NCI-H774 (cell line): ENCODE measurements around the gene ADAM33.

Experiments used
- DNase-seq: peaks from one replicate; lab custom pipeline; 2025; lab: John Stamatoyannopoulos, UW

Gene ADAM33

DNA sequence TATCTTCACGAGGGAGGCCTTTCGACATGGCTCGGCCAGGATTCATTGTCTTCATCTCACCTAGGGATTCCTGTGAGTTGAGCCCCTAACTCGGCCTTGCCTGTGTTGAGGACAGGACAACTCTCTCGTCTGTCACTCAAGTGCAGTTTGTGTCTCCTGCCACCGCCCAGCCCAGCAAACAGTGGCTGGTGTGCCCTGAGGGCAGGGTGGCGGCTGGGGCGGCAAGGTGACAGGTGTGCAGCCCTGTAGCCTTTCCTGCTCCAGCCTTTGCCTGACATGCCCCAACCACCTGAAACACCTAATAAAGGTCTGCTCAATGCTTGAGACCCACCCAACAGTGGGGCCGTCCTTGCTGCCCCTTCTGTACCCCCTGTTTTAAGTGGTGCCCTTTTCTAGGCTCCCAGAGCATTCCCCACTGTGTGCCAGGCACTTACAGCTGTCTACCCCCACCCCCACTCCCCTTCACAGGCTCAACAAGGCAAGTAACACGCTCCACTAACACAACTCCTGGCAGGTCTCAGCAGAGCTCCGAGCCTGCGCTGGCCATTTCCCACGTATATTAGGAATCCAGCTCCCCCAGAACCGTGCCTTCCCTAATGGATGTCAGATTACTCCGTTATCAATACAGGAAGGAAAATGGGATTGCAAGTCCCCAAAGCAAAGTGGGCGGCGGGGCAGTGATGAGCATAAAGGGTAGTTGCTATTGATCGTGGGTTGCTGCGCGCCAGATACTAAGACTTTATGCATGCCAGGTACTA, 36.3 kb downstream of the ADAM33 start:
- no peak for DNase-seq

DNA sequence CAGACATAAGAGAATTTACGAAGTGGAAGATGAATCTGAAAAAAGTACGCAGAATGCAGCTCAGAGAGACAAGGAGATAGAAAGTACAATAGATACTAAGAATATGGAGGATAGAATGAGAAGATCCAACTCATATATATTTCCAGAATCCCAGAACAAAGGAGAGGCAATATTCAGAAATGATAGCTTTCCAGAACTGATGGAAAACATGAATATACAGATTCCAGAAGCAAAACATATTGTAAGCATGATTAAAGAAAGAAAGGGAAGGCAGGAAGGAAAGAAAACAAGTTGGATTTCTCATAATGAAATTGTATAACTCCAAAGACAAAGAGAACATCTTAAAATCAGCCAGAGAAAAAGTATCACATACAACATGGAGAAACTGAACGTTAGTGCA, 41.6 kb downstream of the ADAM33 start:
- no peak for DNase-seq

DNA sequence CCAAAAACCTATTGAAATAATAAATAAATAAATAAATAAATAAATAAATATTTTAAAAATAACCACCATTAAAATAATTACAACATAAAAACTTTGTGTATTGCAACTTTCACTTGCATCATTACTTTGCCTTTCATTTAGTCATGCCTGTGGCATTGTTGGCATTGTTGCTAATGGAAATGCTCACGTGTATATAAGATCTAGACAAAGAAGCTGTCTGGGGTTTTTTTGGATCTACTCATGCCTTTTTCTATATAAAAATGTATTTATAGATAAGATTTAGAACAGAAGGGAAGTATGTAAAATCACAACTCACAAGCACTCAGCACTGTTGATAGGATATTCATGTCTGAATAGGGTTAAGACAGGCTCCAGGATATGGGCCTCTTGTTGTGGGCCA, 46.5 kb downstream of the ADAM33 start:
- DNase-seq, result no peak

DNA sequence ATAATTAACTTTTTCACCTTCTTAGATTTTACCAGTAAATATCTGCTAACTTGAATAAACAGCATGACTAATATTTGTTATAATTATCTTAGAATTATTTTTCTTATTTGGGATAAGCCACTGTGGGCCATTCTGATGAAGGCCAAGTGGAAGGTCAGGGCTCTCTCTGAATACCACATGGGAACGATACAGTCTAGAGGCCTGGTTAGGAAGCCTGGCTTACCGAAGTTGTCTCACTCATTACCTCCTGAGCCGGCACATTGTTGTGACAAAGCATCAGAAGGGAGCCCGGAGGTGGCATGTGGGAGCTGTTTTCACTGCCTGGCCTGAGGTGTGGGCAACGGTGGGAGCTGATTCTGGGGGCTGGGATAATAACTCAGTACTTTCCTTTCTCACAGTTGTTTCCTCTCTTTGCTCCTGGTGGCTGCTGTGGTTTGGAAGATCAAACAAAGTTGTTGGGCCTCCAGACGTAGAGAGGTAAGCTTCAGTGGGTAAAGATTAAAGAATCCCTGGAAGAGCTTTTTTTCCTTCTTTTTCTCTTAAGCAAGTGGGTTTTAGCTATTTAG, 47.8 kb downstream of the ADAM33 start:
- DNase-seq, result no peak

DNA sequence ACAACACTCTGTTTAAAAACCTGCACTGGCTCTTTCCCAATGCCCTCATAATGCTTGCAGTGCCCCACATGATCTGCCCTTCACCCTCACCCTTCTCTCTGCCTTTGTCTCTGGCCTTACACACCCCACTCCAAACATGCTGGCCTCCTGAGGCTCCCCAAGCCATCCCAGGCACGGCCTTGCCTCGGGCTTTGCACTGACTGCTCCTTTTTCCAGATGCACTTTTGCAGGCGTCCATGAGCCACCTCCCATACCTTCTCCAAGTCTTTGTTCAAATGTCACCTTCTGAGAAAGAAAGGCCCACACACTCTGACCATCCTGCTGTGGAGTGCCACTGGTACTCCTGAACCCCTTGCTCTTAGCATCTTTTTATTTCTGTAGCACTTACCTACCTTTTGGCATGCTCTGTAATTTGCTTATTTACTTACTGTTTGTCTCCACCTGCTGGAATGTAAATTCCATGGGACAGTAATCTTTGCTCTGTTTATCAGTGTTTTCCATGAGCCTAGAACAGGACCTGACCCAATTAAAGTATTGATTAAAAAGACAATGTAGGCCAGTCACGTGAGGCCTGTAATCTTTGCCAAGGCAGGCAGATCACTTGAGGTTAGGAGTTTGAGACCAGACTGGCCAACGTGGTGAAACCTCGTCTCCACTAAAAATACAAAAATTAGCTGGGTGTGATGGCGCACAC, 49.4 kb downstream of the ADAM33 start:
- no peak for DNase-seq

DNA sequence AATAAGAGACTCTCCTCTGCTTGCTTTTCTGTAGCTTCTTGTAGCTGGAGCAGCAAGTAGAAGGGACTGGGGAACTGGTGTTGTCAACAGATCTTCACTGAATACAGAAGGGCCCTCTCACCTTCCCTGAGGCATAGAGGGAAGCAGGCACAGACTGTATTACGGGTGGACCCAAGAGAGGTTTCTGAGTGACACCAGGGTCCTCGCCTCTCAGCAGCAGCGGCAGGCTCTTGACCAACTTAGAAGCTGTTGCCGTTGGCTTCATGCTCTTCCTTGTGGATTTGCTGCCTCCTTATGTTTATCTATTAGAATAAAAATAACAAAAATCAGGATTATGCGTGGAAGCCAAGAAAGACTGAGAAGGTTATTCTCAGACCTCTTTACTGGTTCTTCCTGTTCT, 50.3 kb downstream of the ADAM33 start:
- no peak for DNase-seq

DNA sequence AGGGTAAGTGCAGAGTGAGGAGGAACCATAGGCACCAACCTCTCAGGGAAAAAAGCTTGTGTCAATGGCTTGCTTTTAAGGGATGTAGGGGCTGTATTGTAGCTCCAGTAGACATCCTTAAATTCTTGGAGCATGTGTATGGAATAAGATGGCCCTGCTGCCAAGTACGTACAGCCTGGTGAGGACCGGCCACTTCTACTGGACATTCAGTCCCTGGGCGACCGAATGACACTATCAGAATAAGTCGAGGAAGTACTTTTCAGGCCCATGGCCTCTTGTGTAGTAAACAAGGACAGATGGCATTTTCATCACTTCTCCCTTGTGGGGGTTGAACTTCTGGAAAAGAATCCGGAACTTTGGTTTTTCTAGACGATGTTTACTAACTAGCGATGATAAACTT, 51.4 kb downstream of the ADAM33 start:
- no peak for DNase-seq

DNA sequence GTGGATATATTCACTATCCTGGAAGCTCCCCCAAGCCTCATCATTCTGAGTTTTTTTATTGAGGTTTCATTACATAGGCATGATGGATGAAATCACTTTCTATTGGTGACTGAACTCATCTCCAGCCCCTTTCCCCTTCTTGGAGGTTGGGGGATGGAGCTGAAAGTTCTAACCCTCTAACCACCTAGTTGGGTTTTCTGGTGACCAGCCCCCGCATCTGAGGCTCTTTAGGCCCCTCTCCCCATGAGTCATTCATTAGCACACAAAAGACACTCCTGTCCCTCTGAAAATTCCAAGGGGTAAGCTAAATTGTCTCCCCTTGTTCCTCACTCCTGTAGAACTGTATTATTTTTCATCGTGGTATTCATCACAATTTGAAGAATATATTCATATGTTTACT, 51.9 kb downstream of the ADAM33 start:
- no peak for DNase-seq

DNA sequence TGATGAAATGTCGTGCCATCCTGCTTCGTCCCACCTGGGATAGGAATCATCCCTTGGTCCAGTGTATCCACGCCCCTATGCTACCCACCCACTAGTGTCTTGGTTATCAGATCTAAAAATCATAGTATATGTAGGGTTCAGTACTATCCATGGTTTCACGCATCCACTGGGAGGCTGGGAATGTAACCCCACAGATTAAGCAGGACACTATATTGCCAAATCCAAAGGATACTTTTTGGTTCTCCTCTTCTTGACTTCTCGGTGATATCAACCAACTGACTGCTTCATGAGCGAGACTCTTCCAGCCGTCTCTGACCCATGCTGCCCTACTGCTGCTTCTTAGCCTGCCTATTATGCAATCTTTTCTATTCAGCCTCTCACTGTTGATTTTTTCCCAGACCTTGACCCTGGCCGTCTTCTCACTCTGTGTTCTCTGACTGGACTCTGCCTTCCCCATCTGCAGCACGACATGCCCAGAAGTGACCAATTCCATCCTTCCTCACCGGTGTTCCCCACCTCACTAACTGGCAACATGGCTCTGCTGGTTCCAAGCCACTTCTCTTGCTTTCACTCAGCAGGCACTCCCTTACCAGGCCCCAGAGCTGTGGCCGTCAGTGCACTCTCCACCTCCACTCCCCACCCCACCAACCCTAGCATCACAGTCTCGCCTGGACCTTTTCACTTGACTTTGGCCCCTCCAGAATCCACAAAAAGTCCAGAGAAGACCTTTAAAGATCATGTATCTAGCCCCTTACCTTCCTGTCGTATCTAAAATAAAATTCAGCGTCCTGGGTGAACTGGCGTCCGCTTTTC, 53.1 kb downstream of the ADAM33 start:
- DNase-seq, result no peak

DNA sequence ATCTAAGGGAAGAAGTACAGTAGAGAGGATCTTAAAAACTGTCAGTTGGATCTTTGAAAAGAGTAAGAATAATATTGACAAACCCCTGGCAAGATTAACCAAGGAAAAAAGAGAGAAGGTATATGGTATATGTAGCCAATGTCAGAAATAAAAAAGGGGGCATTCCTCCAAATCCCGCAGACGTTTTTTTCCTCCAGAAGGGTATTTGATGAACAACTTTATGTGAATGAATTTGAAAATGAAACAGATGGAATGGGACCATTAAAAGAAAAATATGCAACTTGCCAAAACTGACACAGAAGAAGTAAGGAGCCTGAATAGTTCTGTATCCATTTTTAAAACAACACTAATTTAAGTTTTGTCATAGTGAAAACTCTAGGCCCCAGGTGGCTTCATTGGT, 54.3 kb downstream of the ADAM33 start:
- no peak for DNase-seq

DNA sequence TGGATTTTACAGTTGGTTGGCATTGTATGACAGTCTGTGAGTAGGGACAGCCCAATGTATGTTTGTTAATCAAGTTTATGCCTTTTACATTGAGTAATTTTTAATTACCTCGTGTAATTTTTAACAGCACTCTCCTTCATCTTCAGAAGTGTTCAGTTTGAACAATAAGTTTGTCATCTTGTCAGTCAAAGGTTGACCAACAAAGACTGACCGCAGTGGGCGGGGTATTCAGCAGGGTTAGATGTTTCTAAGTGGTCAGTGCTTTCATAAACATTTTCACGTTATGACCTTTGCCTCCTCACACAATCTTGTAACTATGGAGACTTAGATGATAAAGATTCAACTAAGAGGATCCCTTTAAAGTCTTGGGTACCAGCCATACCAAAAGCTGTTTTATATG, 59.4 kb downstream of the ADAM33 start:
- no peak for DNase-seq

DNA sequence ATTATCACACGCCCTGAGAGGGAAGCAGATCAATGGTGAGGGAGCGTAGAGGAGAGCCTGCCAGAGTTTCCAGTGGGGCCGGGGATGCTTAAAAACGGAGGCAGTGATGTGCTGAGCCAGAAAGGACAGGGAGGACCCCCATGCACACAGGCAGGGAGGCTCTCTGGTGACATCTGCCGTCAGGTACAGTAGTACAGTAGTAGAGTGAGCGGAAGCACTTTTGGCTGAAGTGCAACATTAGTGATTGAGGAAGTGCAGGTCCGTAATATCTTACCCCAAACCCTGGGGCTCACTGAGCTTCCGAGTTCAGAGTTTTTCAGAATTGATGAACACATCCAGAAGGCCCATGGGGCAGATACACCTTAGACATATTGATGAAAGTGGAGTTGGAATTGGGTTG, 60.7 kb downstream of the ADAM33 start:
- no peak for DNase-seq
